GM18508 (cell line): ENCODE results near the gene SNAPC1.
A peak's percentile ranks its signal among the peaks of the same experiment; 100 is the strongest.
"Not testable (repeated sequence)": the region's sequence is repeated elsewhere in the genome, so short reads cannot be mapped to it uniquely, and the experiment has no call there.

Experiments
- ATAC-seq: cut with Tn5 transposase; IDR thresholded peaks from one replicate; pipeline ENCODE4 v1.9.1; 2021; ENCODE audit warnings: moderate number of reproducible peaks; ENCODE audit not compliant: insufficient read depth, unreplicated experiment

The SNAPC1 gene, protein sequence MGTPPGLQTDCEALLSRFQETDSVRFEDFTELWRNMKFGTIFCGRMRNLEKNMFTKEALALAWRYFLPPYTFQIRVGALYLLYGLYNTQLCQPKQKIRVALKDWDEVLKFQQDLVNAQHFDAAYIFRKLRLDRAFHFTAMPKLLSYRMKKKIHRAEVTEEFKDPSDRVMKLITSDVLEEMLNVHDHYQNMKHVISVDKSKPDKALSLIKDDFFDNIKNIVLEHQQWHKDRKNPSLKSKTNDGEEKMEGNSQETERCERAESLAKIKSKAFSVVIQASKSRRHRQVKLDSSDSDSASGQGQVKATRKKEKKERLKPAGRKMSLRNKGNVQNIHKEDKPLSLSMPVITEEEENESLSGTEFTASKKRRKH

DNA sequence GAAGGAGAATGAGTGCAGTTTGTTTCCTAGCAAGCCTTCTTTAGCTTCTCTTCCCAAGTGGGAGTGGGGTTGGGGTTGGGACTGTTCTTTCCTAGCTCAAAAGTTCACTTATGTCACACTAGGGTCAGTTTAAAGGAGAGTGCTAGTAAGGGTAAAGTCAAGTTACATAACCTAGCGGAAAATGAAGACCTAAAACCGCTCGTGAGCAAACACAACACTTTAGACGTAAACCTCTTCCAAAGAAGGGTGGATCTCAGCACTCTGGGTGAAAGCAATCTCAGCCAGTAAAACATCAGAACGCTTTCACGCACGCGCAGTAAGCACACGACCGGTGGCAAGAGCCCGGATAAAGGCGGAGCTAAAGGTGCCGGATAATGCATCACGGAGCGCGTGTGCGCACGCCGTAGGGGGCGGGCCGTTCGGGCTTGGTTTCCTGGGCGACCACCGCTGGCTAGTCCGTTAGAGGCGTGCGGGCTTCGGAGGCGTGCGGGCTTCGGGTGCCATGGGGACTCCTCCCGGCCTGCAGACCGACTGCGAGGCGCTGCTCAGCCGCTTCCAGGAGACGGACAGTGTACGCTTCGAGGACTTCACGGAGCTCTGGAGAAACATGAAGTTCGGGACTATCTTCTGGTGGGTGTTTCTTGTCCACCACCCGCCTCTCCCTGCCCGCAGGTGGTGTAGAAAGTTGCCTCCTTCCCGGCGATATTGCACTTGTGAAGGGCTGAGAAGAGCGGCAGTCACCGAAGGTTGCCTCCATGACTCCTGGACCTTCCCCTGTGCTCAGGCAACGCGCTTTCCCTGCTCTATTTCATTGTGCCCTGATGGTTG is at the start of gene SNAPC1:
TSS of gene SNAPC1 (plus strand) at position 462 of the 828 bp plus-strand sequence. CDS start at position 503, 41 bp downstream.
- peak; percentile 76 for ATAC-seq

DNA sequence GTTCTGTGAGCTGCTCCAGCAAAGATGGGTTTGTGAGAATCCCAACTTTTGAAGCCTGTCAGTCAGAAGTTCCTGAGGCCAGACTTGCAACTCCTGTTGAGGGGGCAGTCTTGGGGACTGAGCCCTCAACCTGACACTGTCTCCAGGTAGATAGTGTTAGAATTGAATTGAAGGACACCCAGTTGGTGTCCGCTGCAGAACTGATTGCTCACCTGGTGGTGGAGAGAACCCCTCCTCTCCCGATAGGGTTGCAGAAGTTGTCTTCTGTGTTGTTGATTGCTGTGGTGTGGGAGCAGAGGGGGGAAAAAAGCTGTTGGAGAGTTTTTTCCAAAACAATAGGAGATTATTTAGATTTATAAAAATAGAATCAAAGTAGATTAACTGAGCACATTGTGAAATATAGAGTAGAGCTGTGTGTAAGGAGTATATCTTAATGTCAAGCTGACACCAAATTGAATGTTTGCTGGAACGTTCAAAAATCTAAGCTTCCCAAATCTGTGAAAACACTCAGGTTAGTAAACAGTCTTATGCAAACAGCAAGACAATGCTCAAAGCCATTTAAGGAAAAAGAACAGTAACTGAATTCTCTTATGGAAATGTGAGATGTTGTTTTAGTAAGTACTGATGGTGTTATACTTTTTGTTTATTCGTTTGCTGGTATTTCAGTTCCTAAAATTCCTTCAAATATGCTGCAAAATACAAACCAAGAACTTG is 48.3 kb upstream of the SNAPC1 start:
- no peak for ATAC-seq

DNA sequence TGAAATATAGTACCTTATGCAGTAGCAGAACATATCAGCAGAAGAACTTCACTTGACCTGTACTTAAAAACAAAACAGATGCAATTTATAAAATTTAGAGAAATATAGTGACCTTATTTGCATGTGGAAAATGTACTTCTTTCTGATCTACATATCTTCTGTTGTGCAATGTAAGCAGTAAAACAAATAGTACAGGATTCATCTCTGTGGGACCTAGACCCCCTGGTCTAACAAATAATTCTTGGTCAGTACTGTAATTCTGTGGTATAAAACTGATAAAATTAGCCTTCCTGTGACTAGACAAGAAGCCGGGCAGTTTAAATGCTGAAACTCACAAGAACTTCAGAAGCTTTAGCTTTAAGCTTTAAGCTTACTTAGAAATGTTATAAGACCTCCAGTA is 45.3 kb upstream of the SNAPC1 start:
- ATAC-seq = no peak

DNA sequence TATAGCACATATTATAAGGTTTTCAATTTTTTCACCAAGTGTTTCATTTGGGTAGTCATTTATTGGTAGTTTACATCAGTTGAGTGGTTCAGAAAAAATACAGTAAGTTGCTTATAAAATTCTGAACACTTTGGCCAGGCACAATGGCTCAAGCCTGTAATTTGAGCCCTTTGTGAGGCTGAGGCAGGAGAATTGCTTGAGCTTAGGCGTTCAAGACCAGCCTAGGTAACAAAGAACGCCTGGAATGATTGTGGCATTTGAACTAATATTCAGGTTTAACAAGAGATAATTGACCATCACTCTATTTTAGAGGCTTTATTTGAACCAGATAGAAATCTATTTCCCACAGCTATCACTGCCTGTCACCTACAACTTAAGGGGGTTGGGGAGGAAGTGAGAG is 44.2 kb upstream of the SNAPC1 start:
- no peak for ATAC-seq

DNA sequence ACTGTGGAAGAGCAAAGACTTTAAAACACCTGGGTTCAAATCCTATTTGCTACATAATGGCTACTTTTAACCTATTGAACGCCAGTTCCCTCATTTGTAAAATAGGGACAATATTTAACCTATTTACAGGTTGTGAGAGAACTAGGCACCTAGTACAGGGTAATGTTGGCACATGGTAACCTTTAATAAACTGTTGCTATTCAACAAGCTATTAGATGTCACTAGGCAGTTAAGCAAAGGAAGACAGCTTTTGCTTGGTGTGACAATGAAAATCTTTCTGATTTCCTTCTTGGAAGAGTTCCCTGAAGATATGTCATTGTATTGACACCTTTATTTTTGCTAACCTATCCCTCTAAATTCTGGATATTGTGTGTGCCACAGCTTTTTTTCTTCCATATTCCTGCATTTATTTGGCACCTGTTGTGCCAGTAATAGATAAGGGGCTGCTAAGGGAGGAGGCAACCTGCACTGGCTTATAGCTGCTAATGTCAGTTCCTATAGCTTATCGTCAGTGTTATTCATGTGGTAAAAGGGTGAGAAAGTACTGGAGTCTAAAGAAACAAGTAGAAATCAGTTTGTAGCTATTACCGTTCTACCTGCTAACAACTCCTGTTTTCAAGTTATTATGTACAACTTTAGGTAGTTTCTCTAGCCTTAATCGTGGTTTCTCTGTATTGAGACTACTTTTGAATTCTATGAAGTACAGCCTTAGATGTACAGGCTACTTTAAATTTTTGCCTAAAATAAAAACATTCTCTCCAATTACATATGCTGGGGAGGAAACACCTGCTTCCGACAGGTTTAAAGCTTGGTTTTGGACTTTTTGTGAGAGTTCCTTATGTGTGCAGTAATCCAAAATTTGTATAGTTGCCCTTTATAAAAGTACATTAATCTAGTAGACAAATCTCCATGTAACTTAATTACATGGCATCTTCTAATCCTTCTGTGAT is 42.6 kb upstream of the SNAPC1 start:
- ATAC-seq = no peak

DNA sequence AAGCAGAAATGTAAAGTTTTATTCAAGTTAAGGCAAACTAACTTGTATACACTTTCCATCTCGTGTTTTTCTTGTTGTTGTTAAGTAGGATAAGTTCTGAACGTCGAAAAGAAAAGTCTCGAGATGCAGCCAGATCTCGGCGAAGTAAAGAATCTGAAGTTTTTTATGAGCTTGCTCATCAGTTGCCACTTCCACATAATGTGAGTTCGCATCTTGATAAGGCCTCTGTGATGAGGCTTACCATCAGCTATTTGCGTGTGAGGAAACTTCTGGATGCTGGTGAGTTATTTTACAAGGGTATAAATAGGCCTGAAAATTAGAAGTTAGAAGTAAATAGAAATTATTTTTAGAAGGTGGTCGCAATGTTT is 41.9 kb upstream of the SNAPC1 start:
- no peak for ATAC-seq

DNA sequence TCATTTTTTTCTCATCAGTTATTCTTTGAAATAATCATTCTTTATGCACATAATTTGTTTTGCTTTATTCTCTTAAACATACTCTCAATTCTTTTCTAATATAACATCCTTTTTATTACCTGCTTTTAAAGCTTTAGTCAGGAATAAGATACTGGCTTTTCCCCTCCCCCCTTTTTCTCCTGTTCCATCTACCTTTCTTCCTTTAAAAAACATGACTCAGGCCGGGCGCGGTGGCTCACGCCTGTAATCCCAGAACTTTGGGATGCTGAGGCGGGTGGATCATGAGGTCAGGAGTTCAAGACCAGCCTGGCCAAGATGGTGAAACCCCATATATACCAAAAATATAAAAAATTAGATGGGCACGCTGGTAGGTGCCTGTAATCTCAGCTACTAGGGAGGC is 41.5 kb upstream of the SNAPC1 start:
- ATAC-seq = no peak

DNA sequence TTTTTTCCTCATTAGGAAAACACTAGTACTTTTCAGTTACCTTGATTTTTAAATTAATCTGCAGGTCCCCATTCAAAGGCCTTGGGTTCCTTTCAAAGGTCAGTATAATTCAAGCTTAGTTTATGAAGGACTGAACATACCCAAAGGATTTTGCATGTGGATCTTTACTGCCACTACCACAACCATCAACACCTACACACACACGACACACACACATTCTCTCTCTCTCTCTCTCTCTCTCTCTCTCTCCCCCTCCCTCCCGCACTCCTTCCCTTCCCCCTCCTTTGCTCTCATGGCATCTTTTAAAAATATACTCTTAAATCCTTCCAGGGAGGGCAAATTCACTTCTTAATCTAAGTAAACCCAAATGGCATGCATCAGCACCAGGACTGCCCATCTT is 38.1 kb upstream of the SNAPC1 start:
- no peak for ATAC-seq

DNA sequence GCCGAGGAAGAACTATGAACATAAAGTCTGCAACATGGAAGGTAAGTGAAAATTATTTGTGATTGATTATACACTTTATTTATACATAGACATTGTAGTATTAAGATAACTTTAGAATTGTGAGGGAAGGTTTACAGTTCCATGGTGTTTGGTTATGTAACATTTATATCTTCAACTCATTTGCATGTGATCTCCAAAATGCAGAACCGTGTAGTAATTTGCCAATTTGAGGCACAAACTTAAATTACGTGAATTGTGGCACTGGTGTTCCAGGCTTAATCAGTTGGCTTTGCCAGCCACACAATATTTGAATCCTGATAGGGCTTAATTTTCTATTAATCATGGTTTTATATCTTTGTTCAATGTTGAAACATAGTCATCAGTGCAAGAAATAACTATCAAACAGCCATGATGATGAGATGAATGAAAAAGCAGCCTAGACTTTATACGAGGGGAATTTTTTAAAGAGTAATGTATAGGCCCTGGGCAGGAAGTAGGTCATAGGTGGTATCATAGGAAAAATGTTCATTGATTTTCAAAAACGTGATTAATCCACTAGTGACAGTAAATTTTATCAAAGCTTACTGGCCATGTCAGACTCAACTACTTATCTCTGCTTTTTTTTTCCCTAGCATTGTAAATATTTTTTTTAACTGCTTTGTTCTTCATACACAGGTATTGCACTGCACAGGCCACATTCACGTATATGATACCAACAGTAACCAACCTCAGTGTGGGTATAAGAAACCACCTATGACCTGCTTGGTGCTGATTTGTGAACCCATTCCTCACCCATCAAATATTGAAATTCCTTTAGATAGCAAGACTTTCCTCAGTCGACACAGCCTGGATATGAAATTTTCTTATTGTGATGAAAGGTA is 35.2 kb upstream of the SNAPC1 start:
- no peak for ATAC-seq

DNA sequence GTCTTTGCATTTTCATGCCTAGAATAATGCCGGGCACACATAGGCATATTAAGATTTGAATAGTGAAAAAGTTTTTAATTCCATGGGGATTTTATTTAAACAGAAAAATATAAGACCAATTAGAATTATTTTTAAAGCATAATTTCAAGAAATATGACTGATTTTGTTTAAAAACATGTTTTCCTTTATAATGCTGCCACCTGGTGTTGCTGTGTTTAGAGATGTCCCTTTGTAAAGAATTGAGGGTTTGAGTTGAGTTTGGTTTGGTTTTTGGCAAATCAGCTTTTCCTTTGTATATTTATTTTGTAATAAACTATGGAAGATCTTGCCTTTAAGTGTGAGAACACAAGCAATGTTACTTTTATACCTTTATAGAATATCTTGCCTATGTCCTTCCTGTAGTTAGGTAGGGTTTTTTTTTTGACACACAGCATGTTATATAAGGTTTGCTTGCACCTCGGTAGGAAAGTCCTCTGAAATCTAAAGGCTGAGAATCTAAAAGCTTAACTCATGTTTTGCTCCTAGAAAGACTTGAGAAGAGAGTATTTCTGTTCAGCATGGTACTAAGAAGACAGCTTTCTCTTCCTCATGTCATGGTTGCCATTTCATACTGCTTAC is 31.4 kb upstream of the SNAPC1 start:
- no peak for ATAC-seq

DNA sequence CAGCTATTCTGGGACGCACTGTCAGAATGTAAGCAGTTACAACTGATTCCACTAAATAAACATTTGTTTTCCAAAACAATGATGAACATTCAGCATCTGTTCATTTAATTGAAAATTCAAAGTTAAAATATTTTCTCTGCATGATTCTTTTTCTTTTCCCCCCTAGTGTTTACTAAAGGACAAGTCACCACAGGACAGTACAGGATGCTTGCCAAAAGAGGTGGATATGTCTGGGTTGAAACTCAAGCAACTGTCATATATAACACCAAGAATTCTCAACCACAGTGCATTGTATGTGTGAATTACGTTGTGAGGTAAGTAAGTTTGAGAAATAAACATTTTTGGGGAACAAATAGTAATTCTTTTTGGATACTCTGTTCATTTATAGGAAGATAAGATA is 28.2 kb upstream of the SNAPC1 start:
- ATAC-seq = no peak

DNA sequence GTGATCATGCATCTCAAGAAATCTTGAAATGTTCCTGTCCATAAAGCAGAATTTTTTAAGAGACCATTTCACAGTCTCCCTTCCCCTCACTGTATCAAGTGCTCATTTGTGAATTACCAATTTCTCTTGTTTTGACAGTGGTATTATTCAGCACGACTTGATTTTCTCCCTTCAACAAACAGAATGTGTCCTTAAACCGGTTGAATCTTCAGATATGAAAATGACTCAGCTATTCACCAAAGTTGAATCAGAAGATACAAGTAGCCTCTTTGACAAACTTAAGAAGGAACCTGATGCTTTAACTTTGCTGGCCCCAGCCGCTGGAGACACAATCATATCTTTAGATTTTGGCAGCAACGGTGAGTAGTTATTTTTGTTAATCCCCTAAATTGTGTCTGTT is 25.5 kb upstream of the SNAPC1 start:
- ATAC-seq = no peak

DNA sequence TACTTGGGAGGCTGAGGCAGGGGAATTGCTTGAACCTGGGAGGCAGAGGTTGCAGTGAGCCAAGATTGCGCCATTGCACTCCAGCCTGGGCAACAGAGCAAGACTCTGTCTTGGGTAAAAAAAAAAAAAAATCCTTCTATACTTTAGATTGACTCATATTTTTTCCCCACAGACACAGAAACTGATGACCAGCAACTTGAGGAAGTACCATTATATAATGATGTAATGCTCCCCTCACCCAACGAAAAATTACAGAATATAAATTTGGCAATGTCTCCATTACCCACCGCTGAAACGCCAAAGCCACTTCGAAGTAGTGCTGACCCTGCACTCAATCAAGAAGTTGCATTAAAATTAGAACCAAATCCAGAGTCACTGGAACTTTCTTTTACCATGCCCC is 24.3 kb upstream of the SNAPC1 start:
- ATAC-seq = no peak

DNA sequence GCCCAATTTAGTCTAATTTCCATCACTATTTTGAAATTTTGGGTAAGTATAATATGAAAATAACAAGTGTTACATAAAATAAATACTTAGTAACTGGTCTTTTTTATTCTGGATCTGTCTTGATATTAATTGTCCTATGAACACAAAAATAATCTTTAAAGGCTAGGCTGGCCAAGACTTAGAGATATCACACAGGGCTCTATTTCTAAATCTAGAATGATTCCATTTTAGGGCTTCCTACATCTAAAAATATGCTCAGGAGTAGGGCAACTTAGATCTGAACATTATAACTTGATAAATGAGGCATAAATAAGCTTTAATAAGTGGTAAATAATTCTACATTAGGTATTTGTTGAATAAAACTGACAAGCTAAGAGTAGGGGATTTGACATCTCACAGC is 23.1 kb upstream of the SNAPC1 start:
- no peak for ATAC-seq

DNA sequence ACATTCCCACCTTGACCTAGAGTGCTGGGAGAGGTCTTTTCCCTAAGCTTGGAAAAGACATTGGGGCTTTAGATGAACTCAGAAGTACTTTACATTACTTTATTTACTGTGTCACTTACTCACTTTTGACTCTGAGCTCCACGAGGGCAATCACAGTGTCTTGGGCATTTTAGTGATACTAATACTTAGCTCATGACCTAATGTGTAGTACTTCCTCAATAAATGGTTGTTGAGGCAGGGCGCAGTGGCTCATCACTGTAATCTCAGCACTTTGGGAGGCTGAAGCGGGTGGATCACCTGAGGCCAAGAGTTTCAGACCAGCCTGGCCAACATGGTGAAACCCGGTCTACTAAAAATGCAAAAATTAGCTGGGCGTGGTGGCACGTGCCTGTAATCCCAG is 19.8 kb upstream of the SNAPC1 start:
- ATAC-seq = no peak

DNA sequence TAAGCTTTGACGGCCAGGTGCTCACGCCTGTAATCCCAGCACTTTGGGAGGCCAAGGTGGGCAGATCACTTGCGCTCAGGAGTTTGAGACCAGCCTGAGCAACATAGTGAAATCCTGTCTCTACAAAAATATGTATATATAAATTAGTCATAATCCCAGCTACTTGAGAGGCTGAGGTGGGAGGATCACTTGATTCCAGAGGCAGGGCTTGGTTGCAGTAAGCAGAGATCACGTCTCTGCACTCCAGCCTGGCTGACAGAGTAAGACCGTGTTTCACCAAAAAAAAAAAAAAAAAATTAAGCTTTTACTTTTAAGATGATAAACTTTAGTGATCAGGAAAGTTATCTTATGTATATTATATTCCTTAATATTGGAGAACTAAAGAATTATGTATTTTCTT is 18.0 kb upstream of the SNAPC1 start:
- ATAC-seq = no peak

DNA sequence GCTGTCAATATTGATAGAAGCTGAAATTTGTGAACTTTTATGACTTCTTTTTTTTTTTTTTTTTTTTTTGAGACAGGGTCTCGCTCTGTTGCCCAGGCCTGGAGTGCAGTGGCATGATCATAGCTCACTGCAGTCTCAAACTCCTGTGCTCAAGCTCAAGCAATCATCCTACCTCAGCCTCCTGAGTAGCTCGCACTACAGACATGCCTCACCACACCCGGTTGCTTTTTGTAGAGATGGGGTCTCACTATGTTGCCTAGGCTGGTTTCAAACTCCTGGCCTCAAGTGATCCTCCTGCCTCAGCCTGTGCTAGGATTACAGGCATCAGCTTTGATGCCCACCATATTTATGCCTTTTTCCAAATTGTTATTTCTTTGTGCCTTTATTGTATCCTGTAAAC is 15.9 kb upstream of the SNAPC1 start:
- not testable (repeated sequence) for ATAC-seq

DNA sequence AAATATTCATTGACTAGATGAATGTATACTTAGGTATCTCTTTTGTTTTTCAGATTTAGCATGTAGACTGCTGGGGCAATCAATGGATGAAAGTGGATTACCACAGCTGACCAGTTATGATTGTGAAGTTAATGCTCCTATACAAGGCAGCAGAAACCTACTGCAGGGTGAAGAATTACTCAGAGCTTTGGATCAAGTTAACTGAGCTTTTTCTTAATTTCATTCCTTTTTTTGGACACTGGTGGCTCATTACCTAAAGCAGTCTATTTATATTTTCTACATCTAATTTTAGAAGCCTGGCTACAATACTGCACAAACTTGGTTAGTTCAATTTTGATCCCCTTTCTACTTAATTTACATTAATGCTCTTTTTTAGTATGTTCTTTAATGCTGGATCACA is 15.3 kb upstream of the SNAPC1 start:
- no peak for ATAC-seq

DNA sequence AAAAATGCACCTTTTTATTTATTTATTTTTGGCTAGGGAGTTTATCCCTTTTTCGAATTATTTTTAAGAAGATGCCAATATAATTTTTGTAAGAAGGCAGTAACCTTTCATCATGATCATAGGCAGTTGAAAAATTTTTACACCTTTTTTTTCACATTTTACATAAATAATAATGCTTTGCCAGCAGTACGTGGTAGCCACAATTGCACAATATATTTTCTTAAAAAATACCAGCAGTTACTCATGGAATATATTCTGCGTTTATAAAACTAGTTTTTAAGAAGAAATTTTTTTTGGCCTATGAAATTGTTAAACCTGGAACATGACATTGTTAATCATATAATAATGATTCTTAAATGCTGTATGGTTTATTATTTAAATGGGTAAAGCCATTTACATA is 14.9 kb upstream of the SNAPC1 start:
- no peak for ATAC-seq
